Activated CD8-positive, alpha-beta T cell treated with anti-CD3 and anti-CD28 coated beads for 36 hours (primary cell): ENCODE measurements around the gene GPR173. TPM values are rescaled to one million over a fixed set of nuclear protein-coding genes. Genes with fewer than 3 reads are reported as not detected.

Experiments used
- ATAC-seq: fragments of 200-7000 bp; cut with Tn5 transposase; one replicate; pipeline ENCODE4 v1.10.0; 2021; ENCODE audit warnings: mild to moderate bottlenecking, moderate library complexity
- CTCF ChIA-PET: fragments of 350-600 bp; sonication (Branson Sonifier 250); formaldehyde crosslinking; loops from one replicate; lab custom pipeline; 2021; ENCODE audit warnings: antibody characterized with exemption; lab: Charles Lee
- POLR2A ChIA-PET: fragments of 350-600 bp; sonication (Branson Sonifier 250); formaldehyde crosslinking; loops from one replicate; lab custom pipeline; 2021; ENCODE audit warnings: antibody characterized with exemption; lab: Charles Lee
- DNase-seq: peaks from one replicate; pipeline ENCODE4 v3.0.0-alpha.2; 2020
- H3K27ac Mint-ChIP-seq: one replicate; pipeline ENCODE4 v1.8.0; 2021; ENCODE audit warnings: mild to moderate bottlenecking, mixed read lengths
- H3K27me3 Mint-ChIP-seq: one replicate; pipeline ENCODE4 v1.8.0; 2021; ENCODE audit warnings: mixed read lengths
- H3K36me3 Mint-ChIP-seq: one replicate; pipeline ENCODE4 v1.8.0; 2021; ENCODE audit warnings: low read depth, mixed read lengths
- H3K4me1 Mint-ChIP-seq: one replicate; pipeline ENCODE4 v1.8.0; 2021; ENCODE audit warnings: low read depth, mixed read lengths
- H3K4me3 Mint-ChIP-seq: one replicate; pipeline ENCODE4 v1.8.0; 2021; ENCODE audit warnings: mild to moderate bottlenecking, moderate library complexity, mixed read lengths
- H3K9me3 Mint-ChIP-seq: one replicate; pipeline ENCODE4 v1.8.0; 2021; ENCODE audit warnings: mixed read lengths
- intact Hi-C: fragments of 100-400 bp; cut with micrococcal nuclease; formaldehyde crosslinking; loops from one replicate; pipeline ENCODE4 v1.10.0; 2022
- total RNA-seq, 2 experiments: library from RNA; stranded (reverse); gene quantifications; one replicate each; pipeline ENCODE4 v1.2.3, GENCODE V29; 2021
- TF ChIP-seq, protein P1 (sequence below): fragments of 200-600 bp; IDR thresholded peaks from one replicate; pipeline ENCODE4 v1.8.0; 2022; ENCODE audit warnings: antibody characterized with exemption, mild to moderate bottlenecking

GPR173 gene
- total RNA-seq, 2 experiments from 2014 or later, result 0.36 to 0.70 TPM

DNA sequence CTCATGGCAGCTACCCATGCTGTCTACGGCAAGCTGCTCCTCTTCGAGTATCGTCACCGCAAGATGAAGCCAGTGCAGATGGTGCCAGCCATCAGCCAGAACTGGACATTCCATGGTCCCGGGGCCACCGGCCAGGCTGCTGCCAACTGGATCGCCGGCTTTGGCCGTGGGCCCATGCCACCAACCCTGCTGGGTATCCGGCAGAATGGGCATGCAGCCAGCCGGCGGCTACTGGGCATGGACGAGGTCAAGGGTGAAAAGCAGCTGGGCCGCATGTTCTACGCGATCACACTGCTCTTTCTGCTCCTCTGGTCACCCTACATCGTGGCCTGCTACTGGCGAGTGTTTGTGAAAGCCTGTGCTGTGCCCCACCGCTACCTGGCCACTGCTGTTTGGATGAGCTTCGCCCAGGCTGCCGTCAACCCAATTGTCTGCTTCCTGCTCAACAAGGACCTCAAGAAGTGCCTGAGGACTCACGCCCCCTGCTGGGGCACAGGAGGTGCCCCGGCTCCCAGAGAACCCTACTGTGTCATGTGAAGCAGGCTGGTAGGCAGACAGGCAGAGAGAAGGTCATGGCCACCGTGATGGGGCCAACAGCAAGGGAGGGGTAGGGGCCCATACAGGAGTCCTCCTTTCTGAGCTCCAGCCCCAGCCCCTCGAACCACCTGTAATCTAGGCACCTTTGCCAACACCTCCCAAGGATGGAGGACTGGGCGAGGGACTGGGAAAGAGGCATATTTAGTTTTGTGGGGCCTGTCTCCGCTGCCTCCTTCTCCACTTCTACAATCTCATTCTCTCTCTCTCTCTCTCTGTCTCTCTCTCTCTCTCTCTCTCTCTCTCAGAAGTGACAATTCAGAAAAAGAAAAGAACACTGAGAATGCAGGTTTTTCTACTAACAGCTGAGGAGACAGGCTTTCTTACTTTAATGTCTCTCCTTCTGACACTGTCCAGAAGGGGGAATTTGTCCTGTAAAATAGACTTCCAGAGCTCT is 28.9 kb downstream of the GPR173 start:
- intact Hi-C loops, result no loop called here
- ATAC-seq, result no peak
- H3K36me3 Mint-ChIP-seq, result no peaks in the 10 kb centered on the region
- H3K4me1 Mint-ChIP-seq, result peaks cover 16% of the 10 kb centered on the region
- H3K9me3 Mint-ChIP-seq, result no peaks in the 10 kb centered on the region
- ChIA-PET POLR2A (no interaction called here), CTCF (no interaction called here)
- DNase-seq, result peak; percentile 28
- no peaks in the 10 kb centered on the region for H3K27me3 Mint-ChIP-seq
- no peak overlapping the region for H3K4me3 Mint-ChIP-seq
- TF ChIP-seq, protein P1, sequence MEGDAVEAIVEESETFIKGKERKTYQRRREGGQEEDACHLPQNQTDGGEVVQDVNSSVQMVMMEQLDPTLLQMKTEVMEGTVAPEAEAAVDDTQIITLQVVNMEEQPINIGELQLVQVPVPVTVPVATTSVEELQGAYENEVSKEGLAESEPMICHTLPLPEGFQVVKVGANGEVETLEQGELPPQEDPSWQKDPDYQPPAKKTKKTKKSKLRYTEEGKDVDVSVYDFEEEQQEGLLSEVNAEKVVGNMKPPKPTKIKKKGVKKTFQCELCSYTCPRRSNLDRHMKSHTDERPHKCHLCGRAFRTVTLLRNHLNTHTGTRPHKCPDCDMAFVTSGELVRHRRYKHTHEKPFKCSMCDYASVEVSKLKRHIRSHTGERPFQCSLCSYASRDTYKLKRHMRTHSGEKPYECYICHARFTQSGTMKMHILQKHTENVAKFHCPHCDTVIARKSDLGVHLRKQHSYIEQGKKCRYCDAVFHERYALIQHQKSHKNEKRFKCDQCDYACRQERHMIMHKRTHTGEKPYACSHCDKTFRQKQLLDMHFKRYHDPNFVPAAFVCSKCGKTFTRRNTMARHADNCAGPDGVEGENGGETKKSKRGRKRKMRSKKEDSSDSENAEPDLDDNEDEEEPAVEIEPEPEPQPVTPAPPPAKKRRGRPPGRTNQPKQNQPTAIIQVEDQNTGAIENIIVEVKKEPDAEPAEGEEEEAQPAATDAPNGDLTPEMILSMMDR, result no peak
- H3K27ac Mint-ChIP-seq, result no peak overlapping the region

DNA sequence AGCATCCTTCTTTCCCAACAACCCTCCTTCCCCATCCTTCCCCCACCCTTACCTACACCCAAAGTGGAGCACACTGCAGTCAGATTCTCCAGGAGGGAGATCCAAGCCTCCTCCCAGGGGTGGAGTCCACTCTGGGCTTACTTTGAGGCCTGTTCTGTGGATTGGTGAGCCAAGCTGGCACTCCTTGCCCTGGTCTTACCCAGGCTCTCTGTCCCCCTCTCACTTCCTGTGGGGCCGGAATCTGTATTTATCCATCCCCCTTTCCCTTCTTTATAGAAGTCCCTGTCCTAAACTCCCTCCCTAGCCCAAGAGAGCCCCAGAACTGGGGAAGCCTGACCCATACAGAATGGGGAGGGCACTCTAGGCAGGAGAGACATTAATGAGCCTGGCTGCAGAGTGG is 30.4 kb downstream of the GPR173 start:
- H3K27ac Mint-ChIP-seq, result no peak overlapping the region
- no peaks in the 10 kb centered on the region for H3K27me3 Mint-ChIP-seq
- ATAC-seq, result no peak
- no peaks in the 10 kb centered on the region for H3K9me3 Mint-ChIP-seq
- intact Hi-C loops, result no loop called here
- H3K4me1 Mint-ChIP-seq, result peaks cover 18% of the 10 kb centered on the region
- POLR2A ChIA-PET, result no interaction called here
- CTCF ChIA-PET, result no interaction called here
- DNase-seq, result no peak
- H3K36me3 Mint-ChIP-seq, result peaks cover 13% of the 10 kb centered on the region
- TF ChIP-seq, protein P1, result no peak
- H3K4me3 Mint-ChIP-seq, result no peak overlapping the region

DNA sequence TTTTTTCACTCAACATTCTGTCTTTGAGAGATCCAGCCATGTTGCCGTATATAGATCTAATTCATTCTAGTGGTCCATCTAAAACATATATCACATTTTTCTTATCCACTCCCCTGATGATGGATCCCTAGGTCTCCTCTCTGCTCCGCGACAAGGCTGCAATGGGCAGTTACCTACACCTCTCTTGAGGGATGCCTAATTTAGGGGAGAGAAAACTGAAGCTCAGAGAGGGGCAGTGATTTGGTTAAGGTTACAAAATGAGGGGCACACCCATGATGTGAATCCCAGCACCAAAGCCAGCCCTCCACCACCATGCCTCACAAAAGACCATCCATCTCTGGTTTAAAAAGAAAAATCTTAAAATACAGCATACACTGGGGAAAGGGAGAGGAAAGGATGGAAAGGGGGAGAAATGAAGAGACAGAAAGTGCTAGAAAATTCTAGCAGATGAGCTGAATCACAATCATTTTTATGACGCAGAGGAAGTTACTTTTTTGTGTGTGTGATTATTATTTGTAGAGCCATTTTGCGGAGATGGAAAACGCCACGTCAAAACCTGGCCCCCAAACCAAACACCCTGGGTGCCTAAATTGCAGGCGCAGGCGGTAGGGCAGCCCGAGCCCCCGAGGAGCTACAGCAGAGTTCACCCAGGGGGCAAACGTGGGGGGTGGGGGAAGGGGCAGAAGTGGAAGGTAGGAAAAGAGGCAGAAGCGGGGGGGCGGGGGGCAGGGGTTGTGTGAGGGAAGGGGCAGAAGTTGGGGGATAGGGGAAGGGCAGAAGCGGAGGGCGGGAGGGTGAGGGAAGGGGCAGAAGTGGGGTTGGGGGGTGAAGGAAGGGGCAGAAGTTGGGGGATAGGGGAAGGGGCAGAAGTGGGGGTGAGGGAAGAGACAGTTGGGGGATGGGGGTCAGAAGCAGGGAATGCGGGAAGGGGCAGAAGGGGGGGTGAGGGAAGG is 32.3 kb downstream of the GPR173 start:
- CTCF ChIA-PET, result no interaction called here

DNA sequence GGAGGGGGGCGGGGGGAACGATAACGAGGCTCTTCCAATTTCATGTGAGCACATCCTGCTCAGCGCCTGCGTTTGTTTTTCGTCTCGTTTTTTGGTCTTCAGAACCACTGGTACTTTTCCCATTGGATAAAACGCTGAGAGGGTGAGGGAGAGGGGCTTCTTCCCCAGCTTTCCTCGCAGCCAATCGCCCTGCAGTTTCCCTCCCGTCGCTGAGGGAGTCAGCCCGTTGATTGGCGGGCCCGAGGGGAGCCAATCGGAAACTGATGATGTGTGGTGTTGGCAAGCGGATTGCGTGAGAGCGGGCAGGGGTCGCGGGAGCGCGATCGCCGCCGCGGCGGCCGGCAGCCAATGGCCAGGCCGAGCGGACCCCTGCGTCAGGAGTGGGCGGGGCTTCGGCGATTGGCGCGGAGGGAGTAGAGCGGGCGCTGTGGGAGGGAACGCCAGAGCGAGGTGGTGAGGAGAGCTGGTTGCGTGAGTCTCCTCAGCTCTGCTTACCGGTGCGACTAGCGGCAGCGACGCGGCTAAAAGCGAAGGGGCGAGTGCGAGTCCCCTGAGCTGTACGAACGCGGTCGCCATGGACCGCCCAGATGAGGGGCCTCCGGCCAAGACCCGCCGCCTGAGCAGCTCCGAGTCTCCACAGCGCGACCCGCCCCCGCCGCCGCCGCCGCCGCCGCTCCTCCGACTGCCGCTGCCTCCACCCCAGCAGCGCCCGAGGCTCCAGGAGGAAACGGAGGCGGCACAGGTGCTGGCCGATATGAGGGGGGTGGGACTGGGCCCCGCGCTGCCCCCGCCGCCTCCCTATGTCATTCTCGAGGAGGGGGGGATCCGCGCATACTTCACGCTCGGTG is 33.6 kb downstream of the GPR173 start, which contains the start of gene TSPYL2:
TSS of gene TSPYL2 (plus strand) at position 443 of the 848 bp plus-strand sequence. CDS start at position 575, 132 bp downstream.
- DNase-seq, result peak; percentile 93
- Mint-ChIP-seq H3K9me3 (no peaks in the 10 kb centered on the region), H3K4me3 (peak within 1 kb of the TSS; percentile 89), H3K27me3 (no peaks in the 10 kb centered on the region), H3K27ac (peak within 1 kb of the TSS; percentile 96), H3K36me3 (peaks cover 40% of the 10 kb centered on the region), H3K4me1 (peaks cover 43% of the 10 kb centered on the region)
- intact Hi-C loops, result no loop called here
- ATAC-seq, result peak; percentile 91
- TF ChIP-seq, protein P1, result no peak
- POLR2A ChIA-PET, result interaction anchor here (0.6 to 1.6 kb wide), 4 partner anchors 9 to 32 kb away, joined by 3 to 10 read pairs (median 6); partner anchors contain the start of gene KANTR
- CTCF ChIA-PET, result interaction anchor here (1.7 kb wide), 1 partner anchor 10 kb away, joined by 7 read pairs; no protein-coding TSS in a partner anchor

More for the DNA sequence above, 32.3 kb downstream of the GPR173 start:
- TF ChIP-seq, protein P1, result no peak
- no peaks in the 10 kb centered on the region for H3K27me3 Mint-ChIP-seq
- H3K27ac Mint-ChIP-seq, result peak overlapping the region; percentile 93
- intact Hi-C loops, result no loop called here
- H3K9me3 Mint-ChIP-seq, result no peaks in the 10 kb centered on the region
- H3K36me3 Mint-ChIP-seq, result peaks cover 33% of the 10 kb centered on the region
- H3K4me1 Mint-ChIP-seq, result peaks cover 31% of the 10 kb centered on the region
- POLR2A ChIA-PET, result interaction anchor here (0.6 to 1.6 kb wide), 3 partner anchors 8 to 33 kb away, joined by 3 to 10 read pairs (median 7); no protein-coding TSS in a partner anchor
- DNase-seq (peak; percentile 60), ATAC-seq (no peak)
- peak overlapping the region; percentile 75 for H3K4me3 Mint-ChIP-seq
